ENCODE results near the gene ACTA1.

GRCh38 chr1:229438021-229438420 lies 4.1 kb upstream of the ACTA1 start:
- TF ChIP-seq CTCF (optimal IDR thresholded peaks at IDR 0.05 in 1 of 3, IDR thresholded peaks at IDR 0.05 in 1 of 3, conservative IDR thresholded peaks at IDR 0.05 in 1 of 3; ENCODE audit: extremely low read depth in 1 of 3, insufficient read depth in 2 of 3, low read length in 3 of 3), result no peak
- TF ChIP-seq EZH2 (IDR thresholded peaks at IDR 0.05; ENCODE audit: low read length), result no peak
